ENCODE results near the gene FKBP14.

DNA sequence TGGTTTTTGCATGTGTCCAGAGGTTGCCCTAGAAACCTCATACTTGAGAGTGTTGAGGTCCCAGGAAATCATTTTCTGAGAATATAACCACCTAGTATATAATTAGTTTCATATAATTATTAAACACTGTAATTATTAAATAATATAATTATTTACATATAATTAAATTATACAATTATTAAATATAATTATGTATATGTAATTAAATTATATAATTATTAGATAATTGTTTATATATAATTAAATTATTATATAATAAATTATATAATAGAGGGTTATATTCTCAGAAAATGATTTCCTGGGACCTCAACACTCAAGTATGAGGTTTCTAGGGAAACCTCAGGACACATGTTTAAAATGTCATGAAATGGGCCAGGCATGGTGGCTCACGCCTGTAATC is 64.5 kb downstream of the FKBP14 start:
- TF ChIP-seq, protein P1, sequence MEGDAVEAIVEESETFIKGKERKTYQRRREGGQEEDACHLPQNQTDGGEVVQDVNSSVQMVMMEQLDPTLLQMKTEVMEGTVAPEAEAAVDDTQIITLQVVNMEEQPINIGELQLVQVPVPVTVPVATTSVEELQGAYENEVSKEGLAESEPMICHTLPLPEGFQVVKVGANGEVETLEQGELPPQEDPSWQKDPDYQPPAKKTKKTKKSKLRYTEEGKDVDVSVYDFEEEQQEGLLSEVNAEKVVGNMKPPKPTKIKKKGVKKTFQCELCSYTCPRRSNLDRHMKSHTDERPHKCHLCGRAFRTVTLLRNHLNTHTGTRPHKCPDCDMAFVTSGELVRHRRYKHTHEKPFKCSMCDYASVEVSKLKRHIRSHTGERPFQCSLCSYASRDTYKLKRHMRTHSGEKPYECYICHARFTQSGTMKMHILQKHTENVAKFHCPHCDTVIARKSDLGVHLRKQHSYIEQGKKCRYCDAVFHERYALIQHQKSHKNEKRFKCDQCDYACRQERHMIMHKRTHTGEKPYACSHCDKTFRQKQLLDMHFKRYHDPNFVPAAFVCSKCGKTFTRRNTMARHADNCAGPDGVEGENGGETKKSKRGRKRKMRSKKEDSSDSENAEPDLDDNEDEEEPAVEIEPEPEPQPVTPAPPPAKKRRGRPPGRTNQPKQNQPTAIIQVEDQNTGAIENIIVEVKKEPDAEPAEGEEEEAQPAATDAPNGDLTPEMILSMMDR (IDR thresholded peaks at IDR 0.05), result no peak
- TF ChIP-seq POLR2A (IDR thresholded peaks at IDR 0.05), result no peak
